Measurements from ENCODE around the gene PCCA. TPM values are rescaled to one million over a fixed set of nuclear protein-coding genes. Genes with fewer than 3 reads are reported as not detected.

Gene PCCA
- total RNA-seq, 1 experiment from 2014 or later = 4.8 TPM

- in situ Hi-C loops (cut with HindIII; ENCODE audit: low pct_unique_long_range_greater_than_20kb, low sequenced_read_pairs) = no loop called here
Measured at GRCh38 chr13:100396776-100397175, 307.9 kb downstream of the PCCA start.

DNA sequence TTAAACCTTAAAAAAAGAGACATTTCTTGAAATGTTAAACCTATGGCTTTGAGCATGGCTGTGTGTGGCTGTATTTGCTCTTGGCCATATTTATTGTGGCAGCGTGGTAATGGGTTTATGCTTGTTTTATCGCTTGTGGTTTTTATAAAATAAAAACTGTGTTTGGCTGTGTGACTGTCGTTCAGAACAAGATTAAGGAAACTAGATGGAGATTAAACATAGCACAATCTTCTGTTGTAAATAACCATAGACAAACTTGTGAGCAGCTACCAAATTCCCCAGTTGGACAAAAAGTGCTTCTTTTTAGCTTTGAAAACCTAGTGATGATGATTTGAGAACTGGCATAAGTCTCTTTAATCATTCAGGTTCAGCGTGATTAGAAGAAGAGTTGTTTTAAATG, 308.7 kb downstream of the PCCA start:
- in situ Hi-C loops (cut with HindIII; ENCODE audit: low pct_unique_long_range_greater_than_20kb, low sequenced_read_pairs) = no loop called here
- no peak for DNase-seq (ENCODE audit: low read depth)

More at GRCh38 chr13:100396776-100397175, 307.9 kb downstream of the PCCA start:
- no peak for DNase-seq (ENCODE audit: low read depth)

DNA sequence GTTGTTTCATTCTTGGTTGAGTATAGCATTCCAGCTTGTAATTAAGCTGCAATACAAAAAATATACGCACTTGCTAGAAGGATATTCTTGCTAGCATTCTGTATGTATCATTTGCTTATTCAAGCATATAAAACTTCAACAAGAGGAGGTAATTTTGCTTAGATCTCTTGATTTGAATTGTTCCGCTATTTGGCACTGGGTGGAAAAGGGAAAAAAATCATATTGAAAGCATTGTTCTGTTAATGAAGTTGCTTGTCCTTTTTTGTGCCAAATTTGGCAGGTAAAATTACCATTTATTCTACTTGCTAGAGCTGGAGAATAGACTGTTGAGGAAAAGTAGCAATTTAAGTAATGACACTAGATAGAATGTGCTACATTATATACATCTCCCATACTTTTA, 309.5 kb downstream of the PCCA start:
- in situ Hi-C loops (cut with HindIII; ENCODE audit: low pct_unique_long_range_greater_than_20kb, low sequenced_read_pairs) = no loop called here
- no peak for DNase-seq (ENCODE audit: low read depth)

DNA sequence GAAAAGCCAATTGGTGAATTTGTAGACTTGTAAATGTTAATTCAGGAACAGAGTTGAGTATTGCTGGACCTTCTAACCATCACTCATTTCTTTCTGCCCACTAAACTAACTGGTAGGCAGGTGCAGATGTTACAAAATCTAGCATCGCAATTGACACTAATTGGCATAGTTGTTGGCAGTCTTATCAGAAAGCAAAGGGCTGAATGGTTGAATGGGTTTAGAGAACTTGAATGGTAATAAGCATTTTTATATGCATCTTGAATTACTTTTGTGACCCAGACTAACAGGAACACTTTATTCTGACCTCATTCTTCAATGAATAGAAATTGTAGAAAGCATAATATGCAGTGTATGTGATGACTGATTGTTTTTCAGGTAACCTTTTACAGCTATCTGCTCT, 310.6 kb downstream of the PCCA start:
- no peak for DNase-seq (ENCODE audit: low read depth)
- in situ Hi-C loops (cut with HindIII; ENCODE audit: low pct_unique_long_range_greater_than_20kb, low sequenced_read_pairs) = no loop called here

- in situ Hi-C loops (cut with HindIII; ENCODE audit: low pct_unique_long_range_greater_than_20kb, low sequenced_read_pairs) = no loop called here
- DNase-seq (ENCODE audit: low read depth) = no peak
Measured at GRCh38 chr13:100403675-100404074, 314.8 kb downstream of the PCCA start.

DNA sequence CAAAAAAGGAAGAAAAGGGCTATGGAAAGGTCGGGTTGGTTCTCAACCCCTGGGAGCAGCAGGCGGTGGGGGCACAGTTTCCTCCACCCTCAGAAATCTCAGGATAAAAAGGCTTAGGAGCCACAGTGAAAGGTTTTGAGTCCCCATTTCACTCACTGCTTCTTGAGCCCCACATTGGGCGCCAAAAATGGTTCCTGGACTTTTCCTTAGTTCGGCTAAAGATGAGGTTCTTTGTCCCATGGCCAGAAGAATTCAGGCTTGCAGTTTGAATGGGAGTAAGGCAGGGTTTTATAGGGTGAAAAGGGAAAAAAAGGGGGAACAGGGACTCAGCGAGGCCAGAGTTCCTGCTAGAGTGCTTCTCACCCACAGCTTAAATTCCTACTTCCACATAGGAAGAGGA, 320.2 kb downstream of the PCCA start:
- in situ Hi-C loops (cut with HindIII; ENCODE audit: low pct_unique_long_range_greater_than_20kb, low sequenced_read_pairs) = no loop called here
- peak; percentile 23 for DNase-seq (ENCODE audit: low read depth)

DNA sequence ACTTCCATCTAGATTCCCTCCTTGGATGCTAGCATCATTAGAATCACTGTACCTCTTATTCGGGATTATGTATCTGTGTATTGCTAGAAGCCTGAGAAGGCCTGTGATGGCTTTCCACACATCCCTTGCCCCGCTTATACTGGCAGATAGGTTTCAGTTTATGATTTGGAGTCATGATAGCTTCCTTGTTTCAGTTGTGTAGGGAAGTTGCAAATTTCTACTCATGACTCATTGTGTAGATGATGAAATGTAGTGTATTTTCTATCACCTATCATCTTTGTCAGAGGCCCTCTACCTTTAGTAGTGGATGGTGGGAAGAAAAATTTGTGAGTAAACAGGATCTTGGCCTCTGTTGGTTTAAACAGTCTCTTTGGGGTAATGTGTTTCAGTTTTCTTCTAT, 334.5 kb downstream of the PCCA start:
- in situ Hi-C loops (cut with HindIII; ENCODE audit: low pct_unique_long_range_greater_than_20kb, low sequenced_read_pairs) = no loop called here

GRCh38 chr13:100428986-100429385, 340.1 kb downstream of the PCCA start:
- in situ Hi-C loops (cut with HindIII; ENCODE audit: low pct_unique_long_range_greater_than_20kb, low sequenced_read_pairs) = no loop called here
- DNase-seq (ENCODE audit: low read depth) = no peak

More for the DNA sequence above, 334.5 kb downstream of the PCCA start:
- DNase-seq (ENCODE audit: low read depth) = no peak

GRCh38 chr13:100432611-100433010, 343.7 kb downstream of the PCCA start:
- in situ Hi-C loops (cut with HindIII; ENCODE audit: low pct_unique_long_range_greater_than_20kb, low sequenced_read_pairs) = no loop called here
- no peak for DNase-seq (ENCODE audit: low read depth)

DNA sequence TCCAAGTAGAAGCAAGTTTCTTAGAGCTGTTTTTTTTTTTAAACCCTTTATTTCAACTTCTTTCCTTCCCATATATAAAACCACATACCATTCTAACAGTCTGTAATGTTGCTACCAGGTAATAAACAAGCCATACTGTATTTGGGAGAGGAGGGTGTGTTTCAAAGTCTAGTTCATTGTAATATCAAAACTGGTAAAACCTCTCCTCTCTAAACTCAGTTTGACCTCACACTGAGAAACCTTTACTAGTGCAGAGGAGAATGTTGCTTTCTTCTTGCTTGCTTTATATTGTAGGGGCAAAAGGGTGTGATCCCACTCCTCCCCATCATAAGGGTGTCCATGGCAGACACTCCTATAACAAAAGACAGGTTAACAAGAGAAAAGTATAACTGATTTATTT, 344.6 kb downstream of the PCCA start:
- in situ Hi-C loops (cut with HindIII; ENCODE audit: low pct_unique_long_range_greater_than_20kb, low sequenced_read_pairs) = no loop called here
- DNase-seq (ENCODE audit: low read depth) = no peak

DNA sequence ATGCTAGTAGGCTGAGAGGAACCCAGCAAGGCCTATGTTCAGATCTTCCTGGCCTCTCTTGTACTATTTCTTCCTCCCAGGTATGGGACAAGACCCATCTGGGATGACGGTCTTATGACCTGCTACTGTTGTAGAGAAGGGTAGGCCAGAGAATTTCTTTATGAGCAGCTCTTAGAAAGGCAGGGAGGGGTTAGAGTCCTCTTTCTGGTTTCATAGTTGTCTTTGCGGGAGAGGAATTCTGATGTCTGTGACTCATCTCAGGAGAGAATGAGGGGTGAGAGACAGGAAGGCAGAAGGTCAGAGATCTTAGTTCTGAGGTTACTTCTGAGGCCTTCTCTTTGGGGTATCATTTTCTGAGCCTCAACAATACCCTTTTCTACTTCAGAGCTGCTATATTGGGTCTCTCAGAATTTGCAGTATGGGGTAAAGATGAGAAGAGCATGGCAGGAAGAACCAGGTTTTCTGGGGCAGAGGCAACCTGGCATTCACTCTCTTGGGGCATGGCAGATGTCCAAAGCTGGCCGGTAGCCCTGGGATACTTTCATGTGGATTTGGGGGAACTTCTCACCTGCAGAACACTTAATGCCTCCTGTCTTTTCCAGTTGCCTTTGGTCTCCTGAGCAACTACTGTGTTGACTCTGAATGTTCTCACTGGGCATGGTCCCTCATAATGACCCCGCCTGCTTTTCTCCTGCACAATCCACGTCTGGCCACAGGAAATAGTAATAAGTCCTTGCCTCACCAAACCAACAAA, 345.3 kb downstream of the PCCA start:
- DNase-seq (ENCODE audit: low read depth) = no peak
- in situ Hi-C loops (cut with HindIII; ENCODE audit: low pct_unique_long_range_greater_than_20kb, low sequenced_read_pairs) = no loop called here

- no peak for DNase-seq (ENCODE audit: low read depth)
- in situ Hi-C loops (cut with HindIII; ENCODE audit: low pct_unique_long_range_greater_than_20kb, low sequenced_read_pairs) = no loop called here
Measured at GRCh38 chr13:100436099-100436498, 347.2 kb downstream of the PCCA start.

DNA sequence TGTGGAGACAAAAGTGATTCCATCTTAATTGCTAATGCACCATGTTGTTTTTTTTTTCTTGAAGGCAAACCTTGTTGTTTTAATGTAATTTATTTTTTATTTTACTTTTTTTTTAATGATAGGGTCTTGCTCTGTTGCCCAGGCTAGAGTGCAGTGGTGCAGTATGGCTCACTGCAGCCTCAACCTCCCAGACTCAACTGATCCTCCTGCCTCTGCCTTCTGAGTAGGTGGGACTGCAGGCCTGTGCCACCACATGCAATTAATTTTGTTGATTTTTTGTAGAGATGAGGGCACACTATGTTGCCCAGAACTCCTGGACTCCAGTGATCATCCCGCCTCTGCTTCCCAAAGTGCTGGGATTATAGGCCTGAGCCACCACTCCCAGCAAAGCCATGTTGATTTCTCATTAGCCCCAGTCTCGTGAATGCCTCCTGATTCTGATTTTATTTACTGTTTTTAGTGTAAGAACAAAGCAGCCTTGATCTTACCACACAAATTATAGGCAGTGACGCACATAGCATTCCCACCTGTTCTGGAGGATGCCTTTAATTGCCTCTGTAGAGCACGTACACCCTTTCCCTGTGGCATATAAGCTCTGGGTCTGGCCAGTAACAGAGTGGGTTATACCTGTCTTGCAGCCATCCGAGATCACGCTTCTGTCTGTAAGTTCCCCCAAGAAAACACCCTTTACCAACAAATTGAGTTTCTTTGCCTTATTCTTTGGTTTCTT, 349.3 kb downstream of the PCCA start:
- in situ Hi-C loops (cut with HindIII; ENCODE audit: low pct_unique_long_range_greater_than_20kb, low sequenced_read_pairs) = no loop called here
- no peak for DNase-seq (ENCODE audit: low read depth)

GRCh38 chr13:100439247-100439970, 350.5 kb downstream of the PCCA start:
- DNase-seq (ENCODE audit: low read depth) = no peak
- in situ Hi-C loops (cut with HindIII; ENCODE audit: low pct_unique_long_range_greater_than_20kb, low sequenced_read_pairs) = no loop called here

DNA sequence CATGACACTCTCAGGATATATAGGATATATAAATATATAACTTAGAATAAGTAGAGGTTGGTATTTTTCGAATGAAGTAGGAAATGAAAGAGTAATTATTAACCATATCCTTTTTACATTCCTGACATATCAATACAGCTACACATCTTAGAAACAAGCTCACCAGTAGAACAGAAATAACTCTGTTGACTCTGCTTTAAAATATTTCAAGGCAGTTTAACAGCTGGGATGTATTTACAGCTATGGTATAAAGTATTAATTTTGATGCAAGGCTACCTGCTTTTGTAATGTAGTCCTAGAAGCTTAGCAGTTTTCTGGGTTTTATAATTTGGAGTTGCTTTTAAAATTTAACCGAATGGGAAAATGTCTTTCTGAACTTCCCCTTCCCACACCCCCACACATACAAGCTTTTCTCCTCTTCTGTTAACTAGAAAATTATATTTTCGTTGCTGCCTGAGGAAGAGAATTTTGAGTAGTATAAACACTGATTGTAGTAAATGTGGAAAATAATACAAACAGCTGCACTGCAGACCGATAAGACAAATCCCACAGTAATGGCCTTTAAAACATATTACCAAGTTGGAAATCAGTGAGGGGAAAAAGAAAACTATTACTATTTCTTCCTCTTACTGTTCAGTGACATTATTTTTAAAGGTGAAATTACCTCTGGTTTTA, 352.0 kb downstream of the PCCA start:
- in situ Hi-C loops (cut with HindIII; ENCODE audit: low pct_unique_long_range_greater_than_20kb, low sequenced_read_pairs) = no loop called here
- DNase-seq (ENCODE audit: low read depth) = peak; percentile 2

DNA sequence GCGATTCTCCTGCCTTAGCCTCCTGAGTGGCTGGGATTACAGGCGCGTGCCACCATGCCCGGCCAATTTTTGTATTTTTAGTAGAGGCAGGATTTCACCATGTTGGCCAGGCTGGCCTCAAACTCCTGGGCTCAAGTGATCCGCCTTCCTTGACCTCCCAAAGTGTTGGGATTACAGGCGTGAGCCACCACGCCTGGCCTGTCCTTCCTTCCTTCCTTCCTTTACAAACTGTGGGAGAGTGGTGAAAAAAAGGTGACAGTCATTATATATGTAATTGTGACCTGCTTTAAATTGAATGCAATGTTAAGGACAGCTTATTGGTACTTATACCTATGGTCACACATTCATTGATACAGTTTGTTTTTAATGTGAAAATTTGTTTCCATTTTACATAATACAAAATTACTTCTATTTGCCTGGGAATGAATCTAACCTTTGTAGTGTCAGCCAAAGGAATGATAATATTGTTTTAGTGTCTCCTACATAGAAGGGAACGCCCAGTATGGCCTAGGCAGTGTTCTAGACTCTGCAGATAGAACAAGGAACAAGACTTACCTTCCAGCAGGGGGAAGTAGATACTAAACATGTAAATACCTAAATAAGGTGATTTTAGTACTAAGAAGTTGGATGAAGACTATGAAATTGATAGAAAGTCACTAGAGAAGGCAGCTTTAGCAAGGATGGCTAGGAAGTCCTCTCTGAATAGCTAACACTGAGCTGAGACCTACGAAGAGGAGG, 353.4 kb downstream of the PCCA start:
- in situ Hi-C loops (cut with HindIII; ENCODE audit: low pct_unique_long_range_greater_than_20kb, low sequenced_read_pairs) = no loop called here
- no peak for DNase-seq (ENCODE audit: low read depth)

GRCh38 chr13:100443278-100443997, 354.5 kb downstream of the PCCA start:
- in situ Hi-C loops (cut with HindIII; ENCODE audit: low pct_unique_long_range_greater_than_20kb, low sequenced_read_pairs) = no loop called here
- no peak for DNase-seq (ENCODE audit: low read depth)

- in situ Hi-C loops (cut with HindIII; ENCODE audit: low pct_unique_long_range_greater_than_20kb, low sequenced_read_pairs) = no loop called here
- DNase-seq (ENCODE audit: low read depth) = no peak
Measured at GRCh38 chr13:100443998-100444328, 355.1 kb downstream of the PCCA start.

Data from Caki2 (cell line).